GM13976 (cell line): ENCODE measurements around the gene HERC5.
"Not testable (repeated sequence)": the region's sequence is repeated elsewhere in the genome, so short reads cannot be mapped to it uniquely, and the experiment has no call there.

Experiments
- DNase-seq: peaks from one replicate; pipeline ENCODE4 v3.0.0; 2012; ENCODE audit warnings: low spot score
- in situ Hi-C: fragments of 300-500 bp; cut with MboI; formaldehyde crosslinking; loops from one replicate; pipeline ENCODE4 v1.12.0; 2022; ENCODE audit warnings: low sequenced_read_pairs, mixed read lengths, inconsistent platforms; ENCODE audit not compliant: unreplicated experiment
- TF ChIP-seq, protein P1 (sequence below): IDR thresholded peaks from 2 replicates; pipeline ENCODE4 v1.5.1; 2012; ENCODE audit warnings: borderline replicate concordance, mild to moderate bottlenecking; ENCODE audit not compliant: insufficient read depth; ENCODE audit errors: extremely low read depth, missing control alignments, control extremely low read depth

Gene HERC5

DNA sequence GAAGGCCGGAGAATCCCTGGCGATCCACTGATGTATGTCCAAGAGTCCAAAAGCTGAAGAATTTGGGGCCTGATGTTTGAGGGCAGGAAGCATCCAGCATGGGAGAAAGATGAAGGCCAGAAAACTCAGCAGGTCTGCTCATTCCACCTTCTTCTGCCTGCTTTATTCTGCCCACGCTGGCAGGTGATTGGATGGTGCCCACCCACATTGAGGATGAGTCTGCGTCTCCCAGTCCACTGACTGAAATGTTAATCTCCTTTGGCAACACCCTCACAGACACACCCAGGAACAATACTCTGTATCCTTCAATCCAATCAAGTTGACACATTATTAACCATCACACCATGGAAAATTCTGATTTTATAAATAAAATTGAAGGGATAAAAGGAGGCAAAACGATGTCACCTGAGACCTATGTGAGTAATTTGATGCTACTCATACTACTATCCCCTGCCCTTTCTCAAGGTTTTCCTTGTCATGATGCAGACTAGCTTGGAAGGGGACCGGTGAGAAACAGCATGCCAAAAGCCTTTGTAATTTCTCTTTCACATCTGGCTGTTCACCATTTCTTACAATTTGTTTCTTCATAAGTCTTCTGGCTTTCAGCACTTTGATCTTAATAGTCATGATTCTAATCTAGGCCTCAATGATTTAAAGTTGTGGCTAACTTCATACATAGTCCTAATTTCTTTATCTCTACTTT, 76.3 kb downstream of the HERC5 start:
- no peak for DNase-seq
- TF ChIP-seq, protein P1, sequence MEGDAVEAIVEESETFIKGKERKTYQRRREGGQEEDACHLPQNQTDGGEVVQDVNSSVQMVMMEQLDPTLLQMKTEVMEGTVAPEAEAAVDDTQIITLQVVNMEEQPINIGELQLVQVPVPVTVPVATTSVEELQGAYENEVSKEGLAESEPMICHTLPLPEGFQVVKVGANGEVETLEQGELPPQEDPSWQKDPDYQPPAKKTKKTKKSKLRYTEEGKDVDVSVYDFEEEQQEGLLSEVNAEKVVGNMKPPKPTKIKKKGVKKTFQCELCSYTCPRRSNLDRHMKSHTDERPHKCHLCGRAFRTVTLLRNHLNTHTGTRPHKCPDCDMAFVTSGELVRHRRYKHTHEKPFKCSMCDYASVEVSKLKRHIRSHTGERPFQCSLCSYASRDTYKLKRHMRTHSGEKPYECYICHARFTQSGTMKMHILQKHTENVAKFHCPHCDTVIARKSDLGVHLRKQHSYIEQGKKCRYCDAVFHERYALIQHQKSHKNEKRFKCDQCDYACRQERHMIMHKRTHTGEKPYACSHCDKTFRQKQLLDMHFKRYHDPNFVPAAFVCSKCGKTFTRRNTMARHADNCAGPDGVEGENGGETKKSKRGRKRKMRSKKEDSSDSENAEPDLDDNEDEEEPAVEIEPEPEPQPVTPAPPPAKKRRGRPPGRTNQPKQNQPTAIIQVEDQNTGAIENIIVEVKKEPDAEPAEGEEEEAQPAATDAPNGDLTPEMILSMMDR, result no peak
- in situ Hi-C loops, result loop anchor here (10.0 to 25.0 kb wide), 2 partner anchors 279 to 492 kb away; no protein-coding TSS in a partner anchor

DNA sequence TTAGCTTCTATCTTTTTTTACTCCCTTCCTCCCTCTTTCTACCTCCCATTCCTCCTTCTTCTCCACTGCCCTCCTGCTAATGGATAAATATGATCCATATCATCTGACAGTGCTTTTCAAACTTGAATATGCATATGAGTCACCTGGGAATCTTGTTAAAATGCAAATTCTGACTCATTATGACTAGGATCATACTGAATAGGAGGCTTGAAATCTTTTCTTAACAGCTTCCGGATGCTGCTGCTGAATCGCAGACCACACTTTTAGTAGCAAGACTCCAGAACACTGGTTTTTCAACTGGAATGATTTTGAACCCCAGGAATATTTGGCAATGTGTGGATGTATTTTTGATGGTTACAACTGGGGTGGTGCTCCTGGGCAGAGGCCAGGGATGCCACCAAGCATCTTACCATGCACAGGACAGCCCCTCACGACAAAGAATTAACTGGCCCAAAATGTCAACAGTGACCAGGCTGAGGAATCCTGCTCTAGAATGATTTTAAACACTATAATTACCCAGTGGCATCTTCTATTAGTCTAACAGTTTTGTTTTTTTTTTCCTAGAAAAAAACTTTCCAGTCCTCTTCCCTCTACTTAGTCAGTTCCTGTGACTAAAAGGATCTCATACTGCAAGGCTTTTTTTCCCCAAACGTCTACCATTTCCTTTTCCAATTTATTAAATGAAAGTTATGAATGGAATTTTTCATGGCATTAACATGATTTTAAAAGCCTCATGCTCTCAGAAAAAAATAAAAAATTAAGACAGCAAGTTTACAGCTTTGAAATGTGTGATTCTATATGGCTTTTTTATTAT, 77.2 kb downstream of the HERC5 start:
- TF ChIP-seq, protein P1, result no peak

GRCh38 chr4:88535090-88535755, 78.3 kb downstream of the HERC5 start:
- DNase-seq, result no peak
- in situ Hi-C loops, result loop anchor here (5.0 to 25.0 kb wide), 3 partner anchors 122 to 490 kb away; no protein-coding TSS in a partner anchor
- TF ChIP-seq, protein P1, result no peak

More for the DNA sequence above, 77.2 kb downstream of the HERC5 start:
- no peak for DNase-seq
- in situ Hi-C loops, result loop anchor here (10.0 to 25.0 kb wide), 2 partner anchors 278 to 491 kb away; no protein-coding TSS in a partner anchor

DNA sequence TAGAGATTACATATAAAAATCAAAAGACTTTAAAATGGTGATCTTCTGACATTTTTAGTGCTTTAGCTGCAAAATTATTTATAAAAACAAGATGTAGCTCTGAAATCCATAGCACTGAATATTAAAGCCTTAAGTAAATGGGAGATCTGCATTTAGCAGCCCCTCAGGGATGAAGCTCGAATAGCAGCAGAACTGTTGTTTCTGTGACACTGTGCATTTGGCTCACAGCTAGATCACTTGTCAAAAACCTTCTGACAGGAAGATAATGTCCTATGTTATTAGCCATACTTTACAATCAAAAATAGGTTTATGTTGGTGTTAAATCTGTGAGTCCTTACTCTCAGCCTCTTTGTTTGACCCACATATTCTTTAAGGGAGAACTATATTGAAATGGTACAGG, 80.8 kb downstream of the HERC5 start:
- DNase-seq, result no peak
- in situ Hi-C loops, result loop anchor here (5.0 to 25.0 kb wide), 3 partner anchors 120 to 487 kb away; no protein-coding TSS in a partner anchor
- TF ChIP-seq, protein P1, result no peak

- in situ Hi-C loops, result loop anchor here (5.0 to 25.0 kb wide), 3 partner anchors 118 to 485 kb away; no protein-coding TSS in a partner anchor
- not testable (repeated sequence) for DNase-seq
- TF ChIP-seq, protein P1, result peak; percentile 87
Measured at GRCh38 chr4:88539322-88540068, 82.6 kb downstream of the HERC5 start.
